Measurements from ENCODE around the gene LATS1.

DNA sequence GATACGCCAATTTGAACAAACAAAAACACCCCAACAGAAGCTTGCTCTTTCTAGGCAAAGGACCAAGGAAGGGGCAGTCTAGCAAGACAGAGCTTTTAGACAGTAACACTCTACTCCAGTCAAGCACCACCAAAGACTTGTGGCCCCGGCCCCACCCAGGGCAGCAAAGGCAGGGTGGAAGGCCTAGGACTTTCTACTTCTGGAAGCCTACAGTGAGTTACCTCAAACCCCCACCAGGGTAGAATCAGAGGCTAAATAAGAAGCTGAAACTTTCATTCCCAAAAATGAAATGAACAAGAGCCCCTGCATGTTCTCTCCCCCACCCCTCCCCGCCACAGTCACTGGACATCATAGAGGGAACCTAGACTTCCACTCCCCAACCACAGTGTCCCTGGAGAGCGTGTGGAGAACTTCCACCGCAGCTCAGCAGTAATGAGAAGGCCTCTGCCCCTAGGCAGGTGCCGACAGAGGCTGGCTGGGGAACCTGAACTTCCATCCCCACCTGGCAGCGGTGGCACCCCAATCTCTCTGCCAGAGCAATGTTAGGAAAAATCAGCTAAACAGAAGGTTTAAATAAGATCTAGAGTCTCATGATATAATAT is 109.4 kb downstream of the LATS1 start:
- TF ChIP-seq, protein P1, sequence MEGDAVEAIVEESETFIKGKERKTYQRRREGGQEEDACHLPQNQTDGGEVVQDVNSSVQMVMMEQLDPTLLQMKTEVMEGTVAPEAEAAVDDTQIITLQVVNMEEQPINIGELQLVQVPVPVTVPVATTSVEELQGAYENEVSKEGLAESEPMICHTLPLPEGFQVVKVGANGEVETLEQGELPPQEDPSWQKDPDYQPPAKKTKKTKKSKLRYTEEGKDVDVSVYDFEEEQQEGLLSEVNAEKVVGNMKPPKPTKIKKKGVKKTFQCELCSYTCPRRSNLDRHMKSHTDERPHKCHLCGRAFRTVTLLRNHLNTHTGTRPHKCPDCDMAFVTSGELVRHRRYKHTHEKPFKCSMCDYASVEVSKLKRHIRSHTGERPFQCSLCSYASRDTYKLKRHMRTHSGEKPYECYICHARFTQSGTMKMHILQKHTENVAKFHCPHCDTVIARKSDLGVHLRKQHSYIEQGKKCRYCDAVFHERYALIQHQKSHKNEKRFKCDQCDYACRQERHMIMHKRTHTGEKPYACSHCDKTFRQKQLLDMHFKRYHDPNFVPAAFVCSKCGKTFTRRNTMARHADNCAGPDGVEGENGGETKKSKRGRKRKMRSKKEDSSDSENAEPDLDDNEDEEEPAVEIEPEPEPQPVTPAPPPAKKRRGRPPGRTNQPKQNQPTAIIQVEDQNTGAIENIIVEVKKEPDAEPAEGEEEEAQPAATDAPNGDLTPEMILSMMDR (IDR thresholded peaks at IDR 0.05; ENCODE audit: low read length): no peak; the same call in 1 of the 2 replicates
- TF ChIP-seq EZH2 (IDR thresholded peaks at IDR 0.05; ENCODE audit: borderline replicate concordance, low read length): no peak
